Fibroblast of the aortic adventitia (primary cell): ENCODE data around the gene PHLPP2. TPM values are rescaled to one million over a fixed set of nuclear protein-coding genes. Genes with fewer than 3 reads are reported as not detected.
"Not testable (repeated sequence)": the region's sequence is repeated elsewhere in the genome, so short reads cannot be mapped to it uniquely, and the experiment has no call there.

ENCODE experiments used
- DNase-seq: peaks from one replicate; pipeline ENCODE4 v3.0.0-alpha.2; 2010; ENCODE audit warnings: low read depth
- H3K4me3 ChIP-seq: 2 replicates; pipeline ENCODE4 v1.5.1; 2011; ENCODE audit warnings: low read depth, mild to moderate bottlenecking, control low read depth, low read length, moderate library complexity
- total RNA-seq: library from RNA; depleted of rRNA; stranded (reverse); fragments of >200 nt; gene quantifications from 2 replicates; pipeline ENCODE4 v1.2.3, GENCODE V29; 2012; ENCODE audit warnings: low replicate concordance
- TF ChIP-seq, protein P1 (sequence below): IDR thresholded peaks from 2 replicates; pipeline ENCODE4 v1.5.1; 2011; ENCODE audit warnings: mild to moderate bottlenecking, low read length, control low read depth, inconsistent platforms; ENCODE audit not compliant: insufficient read depth

Gene PHLPP2
- total RNA-seq, 1 donor, result 7.8 TPM

DNA sequence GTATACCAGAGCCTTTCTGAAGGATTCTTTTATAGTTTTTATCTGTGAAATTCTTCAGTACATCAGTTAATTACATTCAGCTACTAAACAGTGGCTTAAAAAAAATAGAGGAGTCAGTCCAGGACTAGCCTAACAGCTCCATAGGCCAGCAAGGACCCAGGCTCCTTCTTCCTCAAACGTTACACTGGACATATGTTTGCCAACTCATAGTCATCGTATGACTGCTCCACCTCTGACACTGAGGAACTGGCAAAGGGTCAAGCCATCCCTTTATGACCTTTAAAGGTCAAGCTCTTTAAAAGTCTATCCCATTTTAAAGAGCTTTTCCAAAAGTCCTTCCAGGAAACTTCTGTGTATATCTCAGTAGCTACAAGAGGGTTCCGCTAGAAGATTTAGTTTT lies 36.6 kb downstream of the PHLPP2 start:
- no peak overlapping the region for H3K4me3 ChIP-seq
- TF ChIP-seq, protein P1, sequence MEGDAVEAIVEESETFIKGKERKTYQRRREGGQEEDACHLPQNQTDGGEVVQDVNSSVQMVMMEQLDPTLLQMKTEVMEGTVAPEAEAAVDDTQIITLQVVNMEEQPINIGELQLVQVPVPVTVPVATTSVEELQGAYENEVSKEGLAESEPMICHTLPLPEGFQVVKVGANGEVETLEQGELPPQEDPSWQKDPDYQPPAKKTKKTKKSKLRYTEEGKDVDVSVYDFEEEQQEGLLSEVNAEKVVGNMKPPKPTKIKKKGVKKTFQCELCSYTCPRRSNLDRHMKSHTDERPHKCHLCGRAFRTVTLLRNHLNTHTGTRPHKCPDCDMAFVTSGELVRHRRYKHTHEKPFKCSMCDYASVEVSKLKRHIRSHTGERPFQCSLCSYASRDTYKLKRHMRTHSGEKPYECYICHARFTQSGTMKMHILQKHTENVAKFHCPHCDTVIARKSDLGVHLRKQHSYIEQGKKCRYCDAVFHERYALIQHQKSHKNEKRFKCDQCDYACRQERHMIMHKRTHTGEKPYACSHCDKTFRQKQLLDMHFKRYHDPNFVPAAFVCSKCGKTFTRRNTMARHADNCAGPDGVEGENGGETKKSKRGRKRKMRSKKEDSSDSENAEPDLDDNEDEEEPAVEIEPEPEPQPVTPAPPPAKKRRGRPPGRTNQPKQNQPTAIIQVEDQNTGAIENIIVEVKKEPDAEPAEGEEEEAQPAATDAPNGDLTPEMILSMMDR, result no peak
- DNase-seq, result no peak

- DNase-seq, H3K4me3 ChIP-seq: not testable (repeated sequence)
These were observed 40.2 kb downstream of the PHLPP2 start for GRCh38 chr16:71684280-71684679.

GRCh38 chr16:71681360-71681759 lies 43.1 kb downstream of the PHLPP2 start:
- no peak for DNase-seq
- TF ChIP-seq, protein P1, result no peak
- no peak overlapping the region for H3K4me3 ChIP-seq

DNA sequence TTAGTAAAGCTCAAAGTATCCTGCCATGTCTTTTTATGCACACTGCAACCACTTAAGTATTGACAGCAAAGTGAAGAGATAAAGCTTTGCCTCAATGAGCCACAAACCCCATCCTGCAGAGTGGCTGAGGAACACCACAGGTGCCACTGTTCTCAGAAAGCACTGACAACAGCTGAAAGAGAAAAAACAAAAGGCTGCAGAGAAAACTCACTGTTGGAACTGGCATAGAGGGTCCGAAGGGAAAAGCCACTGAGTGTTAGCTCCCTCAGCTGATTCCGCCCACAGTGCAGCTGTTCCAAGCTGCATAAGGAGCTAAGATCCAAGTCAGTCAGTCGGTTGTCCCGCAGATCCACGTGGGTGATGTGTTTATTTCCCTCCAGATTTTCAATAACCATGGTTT lies 48.3 kb downstream of the PHLPP2 start:
- no peak for DNase-seq
- no peak overlapping the region for H3K4me3 ChIP-seq
- TF ChIP-seq, protein P1, result no peak

DNA sequence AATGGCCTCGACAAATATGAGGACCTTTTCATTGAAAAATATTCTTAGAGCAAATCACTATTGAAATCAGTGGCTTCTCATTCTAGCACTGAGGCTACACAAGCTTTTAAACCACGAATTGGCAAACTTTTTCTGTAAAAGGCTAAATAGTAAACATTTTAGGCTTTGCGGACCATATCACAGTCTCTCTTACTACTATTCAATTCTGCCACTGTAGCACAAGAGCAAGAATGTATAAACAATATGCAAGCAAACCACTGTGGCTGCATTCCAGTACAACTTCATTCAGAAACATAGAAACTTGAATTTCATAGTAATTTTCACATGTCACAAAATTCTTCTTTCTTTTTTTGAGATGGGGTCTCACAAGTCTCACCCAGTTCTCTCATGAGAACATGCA lies 49.1 kb downstream of the PHLPP2 start:
- DNase-seq, result no peak
- no peak overlapping the region for H3K4me3 ChIP-seq
- TF ChIP-seq, protein P1, result no peak

- H3K4me3 ChIP-seq, result no peak overlapping the region
- DNase-seq, result no peak
- TF ChIP-seq, protein P1, result no peak
These were observed 50.3 kb downstream of the PHLPP2 start for GRCh38 chr16:71674229-71674628.

- no peak for DNase-seq
- no peak overlapping the region for H3K4me3 ChIP-seq
- TF ChIP-seq, protein P1, result no peak
These were observed 50.9 kb downstream of the PHLPP2 start for GRCh38 chr16:71673582-71673973.
